GM12878 (cell line): Measurements from ENCODE around the gene SBF1. TPM values are rescaled to one million over a fixed set of nuclear protein-coding genes. Genes with fewer than 3 reads are reported as not detected.

ENCODE experiments used
- ATAC-seq: fragments of 200-7000 bp; cut with Tn5 transposase; 3 replicates; pipeline ENCODE4 v1.9.1; 2020; ENCODE audit warnings: mild to moderate bottlenecking, moderate library complexity
- BruUV-seq: library from RNA; stranded (reverse); fragments of 400-500 nt; replicated peaks from 2 replicates; lab custom pipeline; 2021; lab: Mats Ljungman, UMichigan
- CTCF ChIA-PET: fragments of 300-600 bp; sonication (Branson Sonifier 250); formaldehyde crosslinking; extraction: SDS; loops from one replicate; lab custom pipeline; 2021; ENCODE audit warnings: inconsistent platforms; lab: Yijun Ruan, JAX
- POLR2A ChIA-PET: fragments of 350-600 bp; formaldehyde crosslinking; extraction: SDS; loops from one replicate; lab custom pipeline; 2021; ENCODE audit warnings: inconsistent platforms; lab: Charles Lee
- RAD21 ChIA-PET: fragments of 300-600 bp; sonication (Branson Sonifier 250); formaldehyde crosslinking; loops from one replicate; lab custom pipeline; 2023; ENCODE audit warnings: antibody characterized with exemption; ENCODE audit not compliant: unreplicated experiment; lab: Charles Lee
- SMC1A ChIA-PET: fragments of 300-600 bp; sonication (Branson Sonifier 250); formaldehyde crosslinking; loops from one replicate; lab custom pipeline; 2023; ENCODE audit not compliant: unreplicated experiment, uncharacterized antibody; lab: Charles Lee
- DNase-seq: peaks from one replicate; pipeline ENCODE4 v3.0.0-alpha.2; 2011; ENCODE audit warnings: low read depth, low spot score
- FAIRE-seq: peaks from 3 replicates; lab custom pipeline; 2011; peaks lifted over from hg19 to GRCh38; lab: Jason Lieb, UNC
- H2AFZ ChIP-seq: 2 replicates; pipeline ENCODE4 v1.6.0; 2011; ENCODE audit warnings: low read depth, low read length, control low read depth; ENCODE audit not compliant: control insufficient read depth
- H3K27ac ChIP-seq: 2 replicates; pipeline ENCODE4 v1.5.1; 2011; ENCODE audit warnings: control low read depth; ENCODE audit not compliant: control insufficient read depth, insufficient read depth
- H3K27me3 ChIP-seq, 2 experiments: replicated peaks in 1 of 2; 2 replicates each; pipeline versions ENCODE4 v1.6.0 to v1.6.1; 2011; ENCODE audit warnings: low read length in 1 of 2; ENCODE audit not compliant: control insufficient read depth in 2 of 2, insufficient read depth in 2 of 2
- H3K36me3 ChIP-seq, 2 experiments: 2 replicates each; pipeline ENCODE4 v1.5.1; 2011; ENCODE audit warnings: low read length in 1 of 2; ENCODE audit not compliant: control insufficient read depth in 2 of 2, insufficient read depth in 2 of 2
- H3K4me1 ChIP-seq: 2 replicates; pipeline ENCODE4 v1.6.1; 2011; ENCODE audit warnings: mild to moderate bottlenecking, low read length, moderate library complexity, mixed read lengths; ENCODE audit not compliant: control insufficient read depth, insufficient read depth
- H3K4me2 ChIP-seq: 2 replicates; pipeline ENCODE4 v1.6.0; 2011; ENCODE audit warnings: control low read depth; ENCODE audit not compliant: control insufficient read depth, insufficient read depth
- H3K4me3 ChIP-seq: fragments of 200-600 bp; sonication (generic); 2 replicates; pipeline ENCODE4 v1.5.1; 2016
- H3K79me2 ChIP-seq: 2 replicates; pipeline ENCODE4 v1.6.0; 2011; ENCODE audit warnings: low read length; ENCODE audit not compliant: control insufficient read depth, insufficient read depth
- H3K9ac ChIP-seq: 2 replicates; pipeline ENCODE4 v1.8.0; 2011; ENCODE audit warnings: low read length, control low read depth, mixed read lengths; ENCODE audit not compliant: control insufficient read depth, insufficient read depth
- H3K9me3 ChIP-seq: replicated peaks from 3 replicates; pipeline ENCODE4 v1.5.1; 2011; ENCODE audit warnings: mild to moderate bottlenecking, low read length; ENCODE audit not compliant: control insufficient read depth, insufficient read depth
- H4K20me1 ChIP-seq: 2 replicates; pipeline ENCODE4 v1.6.0; 2011; ENCODE audit not compliant: control insufficient read depth, insufficient read depth
- CHD2 ChIP-seq: IDR thresholded peaks from 2 replicates; pipeline ENCODE4 v1.6.1; 2011; ENCODE audit warnings: low read depth, low read length, improper control_type of control experiment, borderline replicate concordance
- ELK1 ChIP-seq: IDR thresholded peaks from 2 replicates; pipeline ENCODE4 v1.6.1; 2012; ENCODE audit warnings: low read depth, low read length, improper control_type of control experiment
- FOXK2 ChIP-seq: fragments of 450-650 bp; IDR thresholded peaks from 2 replicates; pipeline ENCODE4 v1.6.1; 2017; ENCODE audit warnings: mild to moderate bottlenecking, moderate library complexity
- KAT2A ChIP-seq: conservative IDR thresholded peaks from 2 replicates; pipeline ENCODE4 v1.6.1; 2011; ENCODE audit warnings: low read depth, low read length; ENCODE audit not compliant: control insufficient read depth
- MAX ChIP-seq: IDR thresholded peaks from 2 replicates; pipeline ENCODE4 v1.6.1; 2012; ENCODE audit warnings: low read depth, low read length, improper control_type of control experiment
- NR2C2 ChIP-seq: IDR thresholded peaks from 2 replicates; pipeline ENCODE4 v1.6.1; 2011; ENCODE audit warnings: borderline replicate concordance, low read depth; ENCODE audit not compliant: control insufficient read depth, insufficient read length
- NR2F1 ChIP-seq: fragments of 450-650 bp; conservative IDR thresholded peaks from 2 replicates; pipeline ENCODE4 v1.6.1; 2017; ENCODE audit warnings: mild to moderate bottlenecking
- SMAD5 ChIP-seq: IDR thresholded peaks from 2 replicates; pipeline ENCODE4 v1.6.1; 2016; ENCODE audit warnings: antibody characterized with exemption, low read depth
- SREBF1 ChIP-seq: IDR thresholded peaks from 2 replicates; pipeline ENCODE4 v1.6.1; 2012; ENCODE audit warnings: mild to moderate bottlenecking, low read length
- STAT3 ChIP-seq: IDR thresholded peaks from 2 replicates; pipeline ENCODE4 v1.6.1; 2011; ENCODE audit warnings: low read depth, low read length, improper control_type of control experiment
- SUZ12 ChIP-seq: fragments of 200-600 bp; sonication (generic); IDR thresholded peaks from one replicate; pipeline ENCODE4 v1.6.1; 2018; ENCODE audit warnings: antibody characterized with exemption, mild to moderate bottlenecking; ENCODE audit not compliant: unreplicated experiment
- TCF12 ChIP-seq: IDR thresholded peaks from 2 replicates; pipeline ENCODE4 v1.6.1; 2011; ENCODE audit warnings: low read depth, mild to moderate bottlenecking, low read length
- ZBTB11 ChIP-seq: fragments of 450-650 bp; formaldehyde crosslinking; IDR thresholded peaks from 2 replicates; pipeline ENCODE4 v1.5.0; 2022; ENCODE audit warnings: mild to moderate bottlenecking, missing genetic modification characterization
- WGBS: methylation state at CpG from one replicate; pipeline ENCODE4 v1.1.6; 2016; ENCODE audit warnings: low lambda C conversion rate; ENCODE audit not compliant: insufficient replicate concordance, insufficient coverage; ENCODE audit errors: missing lambda C conversion rate; 5-methylcytosine and 5-hydroxymethylcytosine counted together
- in situ Hi-C: fragments of 300-500 bp; cut with MboI; formaldehyde crosslinking; loops from 9 replicates; pipeline ENCODE4 v1.14.3; 2018; ENCODE audit warnings: mixed read lengths
- intact Hi-C: fragments of 100-400 bp; cut with micrococcal nuclease; formaldehyde crosslinking; loops from one replicate; pipeline ENCODE4 v1.14.2; 2022; ENCODE audit not compliant: unreplicated experiment
- polyA plus RNA-seq, 11 experiments: library from polyadenylated mRNA; depleted of rRNA in 4 of 11; unstranded in 6 of 11; stranded (reverse) in 5 of 11; fragments of >200 nt; fragmentation: Nextera tagmentation in 4 of 11; fragmentation: Illumina TruSeq in 1 of 11; extraction: Ambion mirVana in 4 of 11; extraction: Trizol in 1 of 11; gene quantifications; 1 replicate in 1 of 11; 2 replicates in 10 of 11; pipeline versions ENCODE4 v1.2.1 to v1.2.3, GENCODE V29; 2011 to 2016; ENCODE audit warnings: inconsistent platforms in 2 of 11, missing spikeins in 2 of 11, low read depth in 1 of 11
- total RNA-seq, 4 experiments: library from RNA; depleted of rRNA in 3 of 4; stranded (reverse); fragments of >200 nt in 3 of 4; fragmentation: Illumina TruSeq in 1 of 4; extraction: Trizol in 1 of 4; gene quantifications; 2 replicates each; pipeline versions ENCODE4 v1.2.1 to v1.2.3, GENCODE V29; 2013 to 2021

Gene SBF1
- total and polyA plus RNA-seq, 10 of the 15 experiments (the other 5 are each of a cell fraction or from before 2014, with no cell fraction given), result 0.23 to 95.0 (median 17.8) TPM

GRCh38 chr22:50463188-50463900 lies 11.5 kb downstream of the SBF1 start (continued):
- no peak for TF ChIP-seq ZBTB11

- ATAC-seq (no peak), FAIRE-seq (no peak), DNase-seq (no peak)
- BruUV-seq, result no TSS peak
- intact Hi-C loops, result no loop called here
- Histone ChIP-seq H3K4me2 (no peak overlapping the region), H3K36me3 (peaks cover 15 to 64% of the 10 kb centered on the region in 2 experiments), H3K9ac (no peak overlapping the region), H4K20me1 (no peaks in the 10 kb centered on the region), H3K79me2 (no peaks in the 10 kb centered on the region), H2AFZ (no peak overlapping the region), H3K27ac (no peak overlapping the region), H3K27me3 (no peaks in the 10 kb centered on the region), H3K4me3 (no peak overlapping the region), H3K9me3 (no peaks in the 10 kb centered on the region), H3K4me1 (no peaks in the 10 kb centered on the region)
- ChIA-PET RAD21 (no interaction called here), POLR2A (no interaction called here), SMC1A (no interaction called here), CTCF (no interaction called here)
- 96% methylated on average over 21 of the region's 30 CpGs for WGBS
- in situ Hi-C loops, result no loop called here
- TF ChIP-seq NR2F1 (no peak), SREBF1 (no peak), SMAD5 (no peak), STAT3 (no peak), SUZ12 (no peak), NR2C2 (no peak), TCF12 (no peak), FOXK2 (no peak), KAT2A (no peak), CHD2 (no peak), MAX (no peak), ELK1 (no peak)
Measured at GRCh38 chr22:50461979-50462540, 12.8 kb downstream of the SBF1 start.
